GM10847 (cell line): ENCODE measurements around the gene PPP3CA.

Source experiments
- POLR2A ChIP-seq: IDR thresholded peaks from 2 replicates; pipeline ENCODE4 v1.6.1; 2011; ENCODE audit not compliant: insufficient read length; ENCODE audit errors: extremely low read depth

Gene PPP3CA

GRCh38 chr4:100989401-100989800, 357.9 kb downstream of the PPP3CA start:
- TF ChIP-seq POLR2A, result no peak

GRCh38 chr4:100988876-100989275, 358.4 kb downstream of the PPP3CA start:
- no peak for TF ChIP-seq POLR2A

DNA sequence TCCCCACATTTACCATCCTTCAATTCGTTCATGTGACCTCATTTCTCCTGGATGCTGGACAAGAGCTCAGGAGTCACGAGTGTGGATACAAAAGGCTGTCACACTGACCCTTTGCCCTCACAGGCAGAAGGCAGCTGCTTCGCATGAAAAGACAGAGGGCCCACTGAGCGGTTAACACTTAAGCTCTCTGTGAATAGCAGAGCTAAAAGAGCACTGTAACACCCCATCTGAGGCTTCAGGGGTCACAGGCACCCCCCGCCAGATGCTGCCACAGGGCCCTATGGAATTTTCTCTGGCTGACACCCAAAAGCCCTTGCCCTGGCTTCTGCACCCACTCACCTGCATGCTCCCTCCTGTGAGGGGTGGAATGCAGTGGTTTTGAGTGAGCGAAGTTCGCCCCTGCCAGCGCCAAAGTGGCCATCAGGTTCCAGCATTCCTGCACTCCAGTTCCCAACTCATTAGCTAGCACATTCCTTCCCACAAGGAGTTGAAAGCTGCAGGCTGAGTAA, 360.9 kb downstream of the PPP3CA start:
- TF ChIP-seq POLR2A, result no peak

- no peak for TF ChIP-seq POLR2A
Measured at GRCh38 chr4:100985576-100985975, 361.8 kb downstream of the PPP3CA start.

DNA sequence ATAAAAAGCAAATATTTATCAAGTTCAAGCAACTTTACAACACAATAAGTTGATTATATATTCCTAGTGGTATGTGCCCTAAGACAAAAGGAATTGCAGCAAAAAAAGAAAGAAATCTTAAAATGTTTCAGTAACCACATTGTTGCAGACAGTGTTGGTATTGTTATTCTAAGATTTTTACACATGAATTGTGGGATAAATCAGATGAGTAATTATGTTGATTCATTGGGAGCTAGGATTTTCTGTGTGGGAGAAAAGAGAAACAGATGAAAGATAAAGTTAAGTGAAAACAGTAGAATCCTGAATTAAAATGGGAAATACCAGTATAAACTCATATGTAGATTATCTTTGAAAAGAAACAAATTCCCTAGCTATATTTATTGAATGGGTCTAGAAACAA, 362.4 kb downstream of the PPP3CA start:
- no peak for TF ChIP-seq POLR2A

DNA sequence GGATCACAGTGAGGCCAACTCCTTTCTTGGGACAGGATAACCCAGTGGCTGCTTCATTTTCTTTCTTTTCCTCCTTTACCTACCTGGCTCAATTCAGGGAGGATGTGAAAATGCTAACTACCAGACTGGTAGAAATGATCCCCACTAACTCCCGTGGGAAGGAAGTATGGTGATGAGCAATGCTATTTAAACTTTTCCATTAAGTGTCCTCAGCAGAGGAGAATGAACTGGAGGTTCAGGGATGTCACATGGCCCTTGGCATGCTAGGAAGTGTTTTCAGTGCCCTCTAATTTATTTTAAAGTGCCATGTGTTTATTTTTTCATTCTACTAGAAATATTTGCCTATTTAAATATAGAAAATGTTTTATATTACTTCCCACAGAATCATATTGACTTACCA, 363.9 kb downstream of the PPP3CA start:
- TF ChIP-seq POLR2A, result no peak

DNA sequence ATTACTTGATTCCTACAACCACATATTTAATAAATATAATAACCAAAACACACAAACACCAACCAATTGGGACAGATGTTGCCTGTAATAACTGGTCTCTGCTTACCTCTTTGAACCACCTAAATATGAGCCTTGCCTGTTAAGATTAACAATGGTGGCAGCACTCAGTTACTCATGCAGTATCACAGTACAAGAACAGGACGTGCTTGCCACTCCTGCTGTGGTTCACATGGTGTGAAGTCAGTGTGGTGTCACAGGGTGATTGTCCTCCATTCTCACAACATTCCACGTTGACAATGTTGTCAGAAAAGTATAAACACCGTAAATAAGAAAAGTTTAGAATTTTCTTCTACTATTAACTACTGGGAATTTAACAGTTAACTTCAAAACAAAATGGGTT, 365.0 kb downstream of the PPP3CA start:
- no peak for TF ChIP-seq POLR2A

- no peak for TF ChIP-seq POLR2A
Measured at GRCh38 chr4:100981447-100982204, 365.7 kb downstream of the PPP3CA start.

DNA sequence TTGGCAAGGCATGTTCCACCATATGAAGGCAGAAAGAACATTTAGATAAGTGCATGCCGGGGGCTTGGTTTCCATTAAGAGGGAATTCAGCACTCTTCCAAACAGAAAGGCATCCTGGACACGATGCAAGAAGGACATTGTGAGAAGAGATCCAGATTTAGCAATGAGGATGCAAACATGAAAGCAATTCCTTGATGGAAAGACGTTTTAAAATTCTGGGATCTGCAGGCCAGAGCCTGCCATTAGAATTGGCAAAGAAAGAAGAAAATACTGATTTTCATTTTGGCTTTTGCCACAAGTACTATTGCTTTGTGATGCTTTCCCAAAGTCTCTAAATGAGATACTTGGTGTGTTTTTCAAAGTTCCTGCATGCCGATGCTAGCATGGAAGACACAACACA, 367.6 kb downstream of the PPP3CA start:
- no peak for TF ChIP-seq POLR2A

GRCh38 chr4:100977746-100978397, 369.5 kb downstream of the PPP3CA start:
- no peak for TF ChIP-seq POLR2A

- TF ChIP-seq POLR2A, result no peak
Measured at GRCh38 chr4:100977274-100977673, 370.1 kb downstream of the PPP3CA start.
